SK-N-MC (cell line): Measurements from ENCODE around the gene DDX53.

ENCODE experiments used
- DNase-seq: peaks from one replicate; pipeline ENCODE4 v3.0.0-alpha.2; 2011; ENCODE audit warnings: low read depth, low spot score
- H3K27ac ChIP-seq: fragments of 200-600 bp; sonication (generic); 2 replicates; pipeline ENCODE4 v1.5.1; 2016; ENCODE audit warnings: mixed run types
- H3K36me3 ChIP-seq: fragments of 200-600 bp; sonication (generic); 2 replicates; pipeline ENCODE4 v1.6.1; 2017; ENCODE audit warnings: antibody characterized with exemption, low read length, mixed read lengths; ENCODE audit not compliant: insufficient read depth
- H3K4me3 ChIP-seq: fragments of 200-600 bp; sonication (generic); 2 replicates; pipeline ENCODE4 v1.5.1; 2016
- H3K9ac ChIP-seq: fragments of 200-600 bp; sonication (generic); 2 replicates; pipeline ENCODE4 v1.8.0; 2017; ENCODE audit warnings: mixed run types, mixed read lengths; ENCODE audit not compliant: insufficient read length
- H3K9me3 ChIP-seq: fragments of 200-600 bp; sonication (generic); 2 replicates; pipeline ENCODE4 v1.6.1; 2017; ENCODE audit warnings: low read depth, mild to moderate bottlenecking, antibody characterized with exemption, low read length, moderate library complexity, mixed read lengths
- EZH2 ChIP-seq: fragments of 200-600 bp; sonication (generic); IDR thresholded peaks from one replicate; pipeline ENCODE4 v1.6.1; 2017; ENCODE audit warnings: antibody characterized with exemption
- FOXP2 ChIP-seq: optimal IDR thresholded peaks from 2 replicates; pipeline ENCODE3; 2011; ENCODE audit warnings: mild to moderate bottlenecking, moderate library complexity; ENCODE audit not compliant: insufficient read depth; ENCODE audit errors: extremely low read length, control extremely low read depth
- POLR2AphosphoS5 ChIP-seq: IDR thresholded peaks from 2 replicates; pipeline ENCODE4 v1.6.1; 2012; ENCODE audit warnings: mild to moderate bottlenecking, low read depth, low read length, borderline replicate concordance

The DDX53 gene

DNA sequence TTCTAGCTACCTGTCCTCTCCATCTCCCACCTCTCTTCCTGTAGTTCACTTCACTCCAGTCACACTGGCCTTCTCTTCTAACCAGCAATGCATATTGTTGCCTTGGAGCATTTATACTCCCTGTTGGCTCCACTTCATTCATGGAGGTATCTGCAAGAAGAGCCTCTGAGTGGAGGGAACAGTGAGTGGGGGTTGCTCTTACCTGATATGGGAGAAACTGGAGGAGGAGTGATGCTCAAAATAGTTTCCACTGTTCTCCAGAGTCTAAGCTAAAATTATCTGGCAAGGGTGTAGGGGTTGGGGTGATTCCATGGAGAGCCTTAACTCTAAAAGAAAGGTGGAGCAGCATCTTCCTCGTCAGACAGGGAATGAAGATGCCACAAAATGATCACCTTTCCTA lies 28.9 kb upstream of the DDX53 start:
- no peaks in the 10 kb centered on the region for H3K9me3 ChIP-seq
- no peak overlapping the region for H3K4me3 ChIP-seq
- H3K36me3 ChIP-seq, result no peaks in the 10 kb centered on the region
- H3K9ac ChIP-seq, result no peak overlapping the region
- no peak for DNase-seq
- TF ChIP-seq EZH2 (no peak), POLR2AphosphoS5 (no peak)
- no peak overlapping the region for H3K27ac ChIP-seq

DNA sequence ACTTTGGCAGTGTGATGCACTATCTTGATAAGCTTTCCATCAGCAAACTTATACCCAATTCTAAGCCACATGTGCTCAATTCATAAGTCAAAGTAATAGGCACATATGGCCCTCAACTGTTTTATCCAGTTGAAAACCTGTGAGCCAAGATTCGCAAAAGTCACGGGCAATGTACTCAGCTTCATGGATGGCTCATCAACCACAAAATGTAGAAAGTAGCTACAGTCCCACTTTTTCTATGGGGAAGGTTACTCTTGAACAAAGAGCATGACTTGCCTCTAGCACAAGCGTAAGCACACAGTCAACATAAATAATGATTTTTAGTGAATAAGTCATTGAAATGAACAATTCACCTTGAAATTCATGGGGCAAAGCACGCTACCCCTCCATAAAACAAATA lies 25.1 kb upstream of the DDX53 start:
- Histone ChIP-seq H3K9ac (no peak overlapping the region), H3K27ac (no peak overlapping the region)
- TF ChIP-seq EZH2 (no peak), POLR2AphosphoS5 (no peak), FOXP2 (no peak)

DNA sequence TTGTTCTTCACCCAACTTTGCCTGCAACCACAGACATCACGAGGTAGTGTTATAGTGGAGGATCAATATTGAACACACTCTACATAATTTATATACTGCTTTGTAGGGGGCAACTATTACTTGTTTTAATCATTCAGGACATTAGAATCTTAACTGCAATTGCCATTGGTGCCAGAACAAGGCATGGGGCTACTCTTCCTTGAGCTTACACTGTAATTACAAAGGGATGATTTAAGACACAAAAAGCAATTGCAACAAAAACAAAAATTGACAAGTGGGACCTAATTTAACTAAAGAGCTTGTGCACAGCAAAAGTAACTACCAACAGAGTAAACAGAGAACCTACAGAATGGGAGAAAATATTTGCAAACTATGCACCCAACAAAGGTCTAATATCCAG lies 24.0 kb upstream of the DDX53 start:
- TF ChIP-seq EZH2, result no peak
- no peak for TF ChIP-seq FOXP2
- no peak for TF ChIP-seq POLR2AphosphoS5
- Histone ChIP-seq H3K36me3 (no peaks in the 10 kb centered on the region), H3K9ac (no peak overlapping the region), H3K9me3 (no peaks in the 10 kb centered on the region), H3K4me3 (no peak overlapping the region), H3K27ac (no peak overlapping the region)
- no peak for DNase-seq

More for the DNA sequence above, 25.1 kb upstream of the DDX53 start:
- no peak for DNase-seq
- Histone ChIP-seq H3K9me3 (no peaks in the 10 kb centered on the region), H3K4me3 (no peak overlapping the region), H3K36me3 (no peaks in the 10 kb centered on the region)

DNA sequence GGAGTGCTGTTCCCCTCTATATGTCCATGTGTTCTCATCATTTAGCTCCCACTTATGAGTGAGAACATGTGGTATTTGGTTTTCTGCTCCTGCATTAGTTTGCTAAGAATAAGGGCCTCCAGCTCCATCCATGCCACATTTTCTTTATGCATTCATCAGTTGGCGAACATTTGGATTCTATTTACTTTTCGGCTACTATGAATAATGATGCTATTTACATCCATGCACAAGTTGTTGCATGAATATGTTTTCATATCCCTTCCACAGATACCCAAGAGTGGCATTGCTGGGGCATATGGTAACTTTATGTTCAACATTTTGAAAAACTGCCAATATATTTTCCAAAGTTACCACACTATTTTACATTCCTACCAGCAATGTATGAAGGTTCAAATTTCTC lies 13.8 kb upstream of the DDX53 start:
- Histone ChIP-seq H3K36me3 (no peaks in the 10 kb centered on the region), H3K9ac (no peak overlapping the region), H3K27ac (no peak overlapping the region), H3K4me3 (no peak overlapping the region), H3K9me3 (no peaks in the 10 kb centered on the region)
- TF ChIP-seq POLR2AphosphoS5, result no peak
- TF ChIP-seq FOXP2, result no peak
- no peak for TF ChIP-seq EZH2
- DNase-seq, result no peak

DNA sequence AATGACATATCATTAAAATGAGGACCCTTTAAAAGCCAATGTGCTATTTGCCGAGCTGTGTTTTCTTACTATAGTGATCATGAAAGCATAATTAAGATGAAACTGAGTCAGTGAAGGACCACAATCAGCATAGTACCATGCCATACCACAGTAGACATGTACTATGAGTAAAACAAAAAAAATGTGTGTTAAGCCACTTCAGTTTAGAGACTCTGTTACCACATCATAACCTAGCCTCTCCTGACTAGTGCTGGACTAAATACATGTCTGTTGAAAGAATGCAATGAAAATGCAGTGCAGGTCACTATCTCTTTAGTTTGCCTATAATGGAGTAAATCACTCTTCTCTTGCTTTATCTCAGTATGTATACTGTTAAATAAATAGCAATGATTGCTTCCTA lies 12.3 kb upstream of the DDX53 start:
- Histone ChIP-seq H3K27ac (no peak overlapping the region), H3K36me3 (no peaks in the 10 kb centered on the region), H3K9me3 (no peaks in the 10 kb centered on the region), H3K9ac (no peak overlapping the region), H3K4me3 (no peak overlapping the region)
- no peak for DNase-seq
- TF ChIP-seq FOXP2, result no peak
- no peak for TF ChIP-seq POLR2AphosphoS5
- no peak for TF ChIP-seq EZH2

DNA sequence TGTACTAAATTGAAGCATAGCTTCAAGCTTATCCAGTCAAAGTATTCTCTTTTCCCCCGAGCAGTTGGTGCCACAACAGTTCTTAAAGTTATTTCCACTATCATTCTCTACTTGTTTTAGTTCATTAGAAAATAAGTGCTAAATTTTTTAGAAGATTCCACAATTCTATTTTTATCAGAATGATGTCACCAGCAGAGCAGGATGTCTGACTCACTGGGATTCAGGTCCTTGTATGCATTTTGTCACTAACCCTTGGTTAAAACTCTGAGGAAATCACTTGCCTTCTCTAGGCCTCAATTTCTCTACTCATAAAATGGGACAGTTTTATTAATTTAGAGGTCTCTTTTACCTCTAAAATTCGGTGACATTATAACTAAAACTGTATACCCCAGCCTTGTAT lies 3.4 kb downstream of the DDX53 start:
- DNase-seq, result no peak

DNA sequence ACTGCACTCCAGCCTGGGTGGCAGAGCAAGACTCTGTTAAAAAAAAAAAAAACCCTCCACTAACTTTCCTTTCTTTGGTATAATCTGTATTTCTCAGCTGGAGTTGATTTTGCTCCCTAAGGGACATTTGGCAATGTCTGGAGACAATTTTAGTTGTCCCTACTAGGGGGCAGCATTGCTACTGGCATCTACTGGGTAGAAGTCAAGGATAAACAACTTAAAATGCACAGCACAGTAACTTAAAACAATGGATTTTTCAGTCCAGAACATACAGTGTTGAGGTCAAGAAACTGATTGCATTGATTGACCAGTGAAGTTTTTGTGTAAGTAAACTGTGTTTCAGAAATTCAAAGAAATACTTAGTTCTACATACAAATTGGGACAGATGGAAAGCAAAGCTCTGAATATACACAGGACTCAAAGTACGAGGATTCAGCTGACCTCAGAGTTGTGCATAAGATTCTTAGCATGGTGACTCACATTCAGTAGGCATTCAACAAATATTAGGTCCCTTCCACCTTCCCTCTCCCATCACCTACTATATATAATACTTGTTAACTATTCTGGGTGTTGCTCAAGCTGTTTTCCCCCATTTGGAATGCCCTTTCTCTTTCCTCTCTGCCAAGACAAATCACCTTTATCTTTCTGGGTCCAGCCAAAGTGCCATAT lies 8.8 kb downstream of the DDX53 start:
- H3K36me3 ChIP-seq, result no peaks in the 10 kb centered on the region
- TF ChIP-seq EZH2 (no peak), FOXP2 (no peak), POLR2AphosphoS5 (no peak)
- no peak overlapping the region for H3K27ac ChIP-seq
- DNase-seq, result no peak
- no peak overlapping the region for H3K4me3 ChIP-seq
- no peak overlapping the region for H3K9ac ChIP-seq
- no peaks in the 10 kb centered on the region for H3K9me3 ChIP-seq

More for the DNA sequence above, 3.4 kb downstream of the DDX53 start:
- Histone ChIP-seq H3K27ac (no peak overlapping the region), H3K9ac (no peak overlapping the region), H3K9me3 (no peaks in the 10 kb centered on the region), H3K4me3 (no peak overlapping the region), H3K36me3 (no peaks in the 10 kb centered on the region)
- TF ChIP-seq FOXP2, result no peak
- no peak for TF ChIP-seq EZH2
- no peak for TF ChIP-seq POLR2AphosphoS5

DNA sequence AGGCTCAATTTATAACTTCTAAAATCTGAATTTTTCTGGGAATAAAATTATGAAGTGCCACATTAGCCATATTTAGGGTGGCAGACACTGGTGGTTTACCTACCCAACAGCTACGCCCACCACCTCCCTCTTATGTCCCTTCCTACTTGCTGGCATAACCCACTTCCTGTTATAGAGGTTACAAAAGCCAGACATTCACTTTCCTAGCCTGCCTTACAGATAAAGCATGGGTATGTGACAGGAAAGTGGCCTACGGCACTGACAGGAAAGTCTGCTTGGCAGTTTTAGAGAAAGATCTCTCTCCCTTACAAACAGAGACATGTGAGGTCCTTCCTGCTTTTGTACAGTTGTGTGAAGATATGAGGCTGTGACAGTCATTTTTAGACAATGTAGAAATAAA lies 12.4 kb downstream of the DDX53 start:
- TF ChIP-seq POLR2AphosphoS5 (no peak), FOXP2 (no peak), EZH2 (no peak)
- no peak overlapping the region for H3K4me3 ChIP-seq
- H3K9me3 ChIP-seq, result no peaks in the 10 kb centered on the region
- H3K36me3 ChIP-seq, result no peaks in the 10 kb centered on the region
- no peak for DNase-seq
- H3K27ac ChIP-seq, result peak overlapping the region; percentile 42; the same call in 1 of the 2 replicates
- H3K9ac ChIP-seq, result no peak overlapping the region

DNA sequence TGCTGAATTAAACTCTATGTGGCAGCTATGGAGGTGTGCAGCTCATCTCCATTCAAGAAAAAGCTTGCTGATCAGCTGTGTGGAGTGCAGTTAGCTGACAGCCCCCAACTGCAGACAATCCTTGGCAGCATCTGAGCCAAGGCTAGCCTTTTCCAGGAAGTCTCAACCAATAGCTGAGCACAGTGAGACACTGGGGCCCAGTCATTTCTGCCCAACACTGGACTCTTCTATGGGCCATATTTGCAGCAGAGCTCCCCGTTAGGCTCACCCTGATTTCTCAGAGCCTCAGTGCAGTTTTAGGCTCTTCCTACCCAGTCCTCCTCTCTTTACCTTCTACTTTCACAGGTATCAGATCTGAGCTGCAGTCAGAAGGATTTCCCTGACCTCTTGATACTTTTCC lies 12.9 kb downstream of the DDX53 start:
- Histone ChIP-seq H3K9me3 (no peaks in the 10 kb centered on the region), H3K9ac (no peak overlapping the region), H3K27ac (peak overlapping the region; percentile 42; the same call in 1 of the 2 replicates), H3K36me3 (no peaks in the 10 kb centered on the region), H3K4me3 (no peak overlapping the region)
- DNase-seq, result no peak
- TF ChIP-seq EZH2 (no peak), POLR2AphosphoS5 (no peak), FOXP2 (no peak)
